ENCODE data around the gene CTSZ. TPM values are rescaled to one million over a fixed set of nuclear protein-coding genes. Genes with fewer than 3 reads are reported as not detected.

CTSZ gene
- total and polyA plus RNA-seq, 2 of the 8 experiments (the other 6 are each of a cell fraction or from before 2014, with no cell fraction given): 32.8 to 34.0 TPM

DNA sequence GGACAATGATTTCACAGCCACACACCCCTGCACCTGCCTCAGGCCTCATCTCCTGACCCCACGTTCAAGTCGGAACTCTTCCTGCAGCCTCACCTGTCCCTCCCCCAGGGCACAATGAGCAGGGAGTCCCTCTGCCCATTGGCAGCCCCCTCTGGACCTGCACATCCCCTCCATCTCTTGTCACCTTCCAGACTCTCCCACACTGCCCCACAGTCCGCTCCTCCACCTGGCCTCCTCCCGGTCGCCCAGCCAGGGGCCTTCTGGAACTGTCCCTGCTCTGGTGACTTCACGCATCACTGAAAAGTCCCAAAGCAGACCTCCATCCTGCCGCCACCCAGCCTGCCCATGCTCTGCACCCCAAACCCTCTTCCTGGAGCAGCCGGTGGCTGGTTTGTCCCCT is 4.7 kb downstream of the CTSZ start:
- Histone ChIP-seq H2AK5ac (ENCODE audit: low read depth, low read length) (no peak overlapping the region), H4K20me1 (replicated peaks in 1 of 2; ENCODE audit: control insufficient read depth in 1 of 2, insufficient read depth in 2 of 2, low read length in 2 of 2) (peaks cover 0 to 6% of the 10 kb centered on the region in 2 experiments), H2BK20ac (ENCODE audit: low read length) (no peak overlapping the region), H2AFZ (ENCODE audit: low read length) (no peak overlapping the region), H4K8ac (ENCODE audit: extremely low read depth, insufficient read depth, low read length) (no peak overlapping the region), H3K9ac (replicated peaks in 1 of 4; ENCODE audit: extremely low read depth in 1 of 4, low read depth in 3 of 4, low read length in 3 of 4) (no peak overlapping the region), H4K91ac (replicated peaks; ENCODE audit: insufficient read length, low read length) (no peak overlapping the region), H3K79me1 (ENCODE audit: low read depth, low read length) (no peaks in the 10 kb centered on the region), H3K4me3 (ENCODE audit: extremely low read depth in 1 of 4, insufficient read depth in 2 of 4, low read depth in 3 of 4, low read length in 4 of 4) (no peak overlapping the region), H2BK15ac (ENCODE audit: low read length) (no peak overlapping the region), H3K79me2 (ENCODE audit: control insufficient read depth in 1 of 2, insufficient read depth in 2 of 2, low read length in 2 of 2) (no peaks in the 10 kb centered on the region), H3K4me2 (ENCODE audit: insufficient read depth in 1 of 2, low read depth in 2 of 2, low read length in 2 of 2) (no peak overlapping the region), H4K5ac (ENCODE audit: insufficient read length, low read depth, low read length) (no peak overlapping the region), H3K56ac (replicated peaks; ENCODE audit: insufficient read length, low read depth, low read length) (no peak overlapping the region), H3K27ac (ENCODE audit: low read depth, low read length) (no peak overlapping the region), H3K14ac (ENCODE audit: insufficient read length) (no peak overlapping the region), H2BK12ac (ENCODE audit: low read depth, low read length) (no peak overlapping the region), H3K4me1 (replicated peaks in 1 of 4; ENCODE audit: control insufficient read depth in 3 of 4, insufficient read depth in 4 of 4, low read length in 3 of 4) (peaks cover 0 to 4% (median 3%) of the 10 kb centered on the region in 4 experiments; a peak in 2 of 7 replicates), H3K23me2 (ENCODE audit: low read depth, low read length) (peaks cover 1% of the 10 kb centered on the region; the same call in 1 of the 2 replicates), H3K23ac (ENCODE audit: insufficient read length) (no peak overlapping the region), H3K9me3 (ENCODE audit: insufficient read depth in 2 of 2, low read depth in 1 of 2, low read length in 1 of 2) (no peaks in the 10 kb centered on the region), H3K4ac (replicated peaks; ENCODE audit: insufficient read length, low read depth, low read length) (no peak overlapping the region), H2BK120ac (replicated peaks; ENCODE audit: low read depth, low read length) (no peak overlapping the region), H3K27me3 (replicated peaks in 1 of 4; ENCODE audit: control insufficient read depth in 3 of 4, extremely low read depth in 1 of 4, insufficient read depth in 3 of 4, low read length in 3 of 4) (peaks cover 0 to 2% (median under 1%) of the 10 kb centered on the region in 4 experiments; a peak in 1 of 7 replicates), H3K36me3 (ENCODE audit: control insufficient read depth in 2 of 4, insufficient read depth in 4 of 4, low read length in 3 of 4) (no peaks in the 10 kb centered on the region; a peak in 1 of 8 replicates), H2BK5ac (ENCODE audit: low read depth, low read length) (no peak overlapping the region), H3K18ac (ENCODE audit: extremely low read depth, low read length) (no peak overlapping the region)
- no peak for FAIRE-seq
- ChIA-PET CTCF (ENCODE audit: partially characterized antibody) (interaction anchor here (0.6 to 0.8 kb wide), 2 partner anchors 8 to 219 kb away, joined by 4 to 5 read pairs; no protein-coding TSS in a partner anchor), POLR2A (ENCODE audit: partially characterized antibody) (interaction anchor here (2.0 kb wide), 1 partner anchor 9 kb away, joined by 6 read pairs; no protein-coding TSS in a partner anchor)
- WGBS, 2 experiments (ENCODE audit: extremely low coverage in 1 of 2, insufficient coverage in 1 of 2, insufficient read length in 1 of 2, insufficient replicate concordance in 2 of 2, low coverage in 1 of 2, low lambda C conversion rate in 2 of 2, missing lambda C conversion rate in 1 of 2): 85% methylated on average over 5 of the region's 8 CpGs; no CpG with 5 or more reads in 1 of the 2 experiments
- no peak for DNase-seq (ENCODE audit: low read depth in 1 of 2, low spot score in 2 of 2)
- TF ChIP-seq PHF8 (conservative IDR thresholded peaks at IDR 0.05; ENCODE audit: low read depth, low read length): no peak
- no peak for TF ChIP-seq TEAD4 (IDR thresholded peaks at IDR 0.05; ENCODE audit: low read depth, low read length)
- no peak for TF ChIP-seq ASH2L (IDR thresholded peaks at IDR 0.05; ENCODE audit: low read length)
- no peak for TF ChIP-seq CHD2 (IDR thresholded peaks at IDR 0.05; ENCODE audit: low read length)
- TF ChIP-seq, protein P1, sequence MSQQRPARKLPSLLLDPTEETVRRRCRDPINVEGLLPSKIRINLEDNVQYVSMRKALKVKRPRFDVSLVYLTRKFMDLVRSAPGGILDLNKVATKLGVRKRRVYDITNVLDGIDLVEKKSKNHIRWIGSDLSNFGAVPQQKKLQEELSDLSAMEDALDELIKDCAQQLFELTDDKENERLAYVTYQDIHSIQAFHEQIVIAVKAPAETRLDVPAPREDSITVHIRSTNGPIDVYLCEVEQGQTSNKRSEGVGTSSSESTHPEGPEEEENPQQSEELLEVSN (IDR thresholded peaks at IDR 0.05): no peak
- TF ChIP-seq CEBPB (IDR thresholded peaks at IDR 0.05; ENCODE audit: low read depth, low read length): no peak

Measured in H1 (cell line).